DMS 273 (cell line): Measurements from ENCODE around the gene INIP.
"Not testable (repeated sequence)": the region's sequence is repeated elsewhere in the genome, so short reads cannot be mapped to it uniquely, and the experiment has no call there.

ENCODE experiments used
- DNase-seq: peaks from one replicate; lab custom pipeline; 2025; ENCODE audit not compliant: unreplicated experiment; lab: John Stamatoyannopoulos, UW

INIP gene

DNA sequence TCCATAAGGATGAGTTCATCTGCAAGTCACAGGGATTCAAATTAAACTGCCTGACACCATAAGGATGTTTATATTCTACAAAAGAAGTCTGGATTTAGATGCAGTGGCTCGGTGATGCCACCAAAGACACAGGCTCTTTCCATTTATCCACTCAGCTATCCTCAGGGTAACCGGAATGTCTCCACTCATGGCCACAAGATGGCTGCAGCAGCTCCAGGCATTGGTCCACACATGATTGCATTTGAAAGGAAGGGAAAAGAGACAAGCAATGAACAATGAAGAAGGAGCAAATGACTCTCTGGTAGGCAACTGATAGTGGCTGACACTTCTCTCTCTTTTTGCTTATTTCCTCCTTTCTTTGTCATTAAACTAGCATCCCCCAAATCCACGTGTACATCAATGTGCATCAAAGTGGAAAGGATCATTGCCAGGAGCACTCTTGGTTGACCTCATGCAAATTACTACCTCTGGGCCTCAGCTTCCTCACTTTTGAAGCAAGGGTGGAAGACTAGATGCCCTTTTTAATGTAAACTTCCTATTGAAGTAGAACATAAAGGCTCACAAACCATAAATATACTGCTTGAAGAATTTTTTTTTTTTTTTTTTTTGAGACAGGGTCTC, 25.4 kb upstream of the INIP start:
- DNase-seq: no peak

DNA sequence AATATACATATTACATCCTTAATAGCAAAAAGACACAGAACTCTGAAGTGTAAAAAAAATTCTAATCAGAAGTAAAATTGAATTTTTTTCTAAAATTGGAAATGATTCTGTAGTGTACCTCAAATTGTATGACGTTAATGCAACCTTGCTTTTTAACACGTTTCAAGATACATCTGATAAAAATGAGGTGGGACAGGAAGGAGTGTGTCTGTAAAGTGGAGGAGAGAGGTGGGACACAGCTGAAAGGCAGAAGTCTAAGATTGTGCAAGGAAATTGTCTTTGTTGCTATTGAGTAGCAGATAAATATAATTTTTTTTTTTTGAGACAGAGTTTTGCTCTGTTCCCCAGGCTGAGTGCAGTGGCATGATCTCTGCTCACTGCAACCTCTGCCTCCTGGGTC, 17.0 kb upstream of the INIP start:
- DNase-seq: no peak

DNA sequence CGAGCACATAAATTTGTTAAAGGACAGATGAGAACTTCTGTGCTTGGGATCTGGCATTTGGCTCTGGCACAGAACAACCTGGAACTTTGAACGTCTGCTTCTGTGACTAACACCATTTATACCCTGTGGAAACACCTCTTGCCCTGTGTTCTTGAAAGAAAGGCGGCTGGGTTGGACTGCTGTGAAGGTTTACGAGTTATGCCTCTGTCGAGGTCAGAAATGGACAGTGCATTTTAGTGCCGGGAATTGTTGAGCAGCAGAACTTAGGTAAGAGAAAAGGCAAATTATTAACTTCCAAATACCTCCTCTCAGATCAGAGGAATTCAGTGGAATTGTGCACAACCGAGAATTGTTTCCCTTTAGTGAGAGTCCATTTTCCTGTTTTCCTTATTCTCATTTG, 14.1 kb upstream of the INIP start:
- no peak for DNase-seq

DNA sequence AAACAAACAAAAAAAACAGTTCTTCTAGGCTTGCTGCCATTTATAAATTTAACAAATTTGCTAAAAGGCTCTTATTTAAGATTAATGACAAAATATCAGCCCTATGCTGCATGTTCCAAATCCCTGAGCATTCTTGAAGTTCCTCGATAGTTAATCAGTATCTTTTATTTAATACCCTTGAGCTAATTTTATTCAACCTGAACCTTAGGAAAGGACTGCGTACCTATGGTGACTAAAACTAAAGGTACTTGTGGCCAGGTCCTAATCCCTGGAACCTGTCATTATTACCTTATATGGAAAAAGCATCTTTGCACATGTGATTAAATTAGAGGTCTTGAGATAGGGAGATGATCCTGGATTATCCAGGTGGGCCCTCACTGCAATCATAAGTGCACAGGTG, 10.5 kb upstream of the INIP start:
- DNase-seq: no peak

DNA sequence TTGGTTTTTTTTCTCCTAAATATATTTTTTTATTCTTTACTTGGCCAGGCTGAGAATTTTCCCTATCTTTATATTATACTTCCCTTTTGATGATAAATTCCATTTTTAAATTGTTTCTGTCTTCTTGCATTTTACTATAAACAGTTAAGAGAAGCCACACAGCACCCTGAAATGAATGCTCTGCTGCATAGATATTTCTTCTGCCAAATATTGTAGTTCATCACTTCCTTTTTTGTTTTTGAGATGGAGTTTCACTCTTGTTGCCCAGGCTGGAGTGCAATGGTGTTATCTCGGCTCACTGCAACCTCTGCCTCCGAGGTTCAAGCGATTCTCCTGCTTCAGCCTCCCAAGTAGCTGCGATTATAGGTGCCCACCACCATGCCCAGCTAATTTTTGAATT, 8.5 kb upstream of the INIP start:
- no peak for DNase-seq

DNA sequence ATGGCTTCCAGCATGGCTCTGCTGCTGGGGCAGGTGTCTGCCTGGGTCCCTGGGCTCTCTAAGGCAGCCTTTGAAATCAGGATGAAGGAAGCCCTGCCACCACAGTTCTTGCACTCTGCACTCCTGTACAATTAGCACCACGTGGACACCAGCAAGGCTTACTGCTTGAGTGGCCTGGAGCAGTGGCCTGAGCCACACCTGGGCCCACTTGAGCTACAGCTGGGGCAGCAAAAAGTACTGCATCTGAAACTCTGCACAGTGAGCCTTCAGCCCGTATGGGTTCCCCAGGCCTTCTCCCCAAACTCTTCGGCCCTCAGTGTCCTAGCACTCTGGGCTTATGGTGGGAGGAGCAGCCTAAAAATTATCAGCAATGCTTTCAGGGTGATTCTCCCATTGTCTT, 8.0 kb upstream of the INIP start:
- no peak for DNase-seq

DNA sequence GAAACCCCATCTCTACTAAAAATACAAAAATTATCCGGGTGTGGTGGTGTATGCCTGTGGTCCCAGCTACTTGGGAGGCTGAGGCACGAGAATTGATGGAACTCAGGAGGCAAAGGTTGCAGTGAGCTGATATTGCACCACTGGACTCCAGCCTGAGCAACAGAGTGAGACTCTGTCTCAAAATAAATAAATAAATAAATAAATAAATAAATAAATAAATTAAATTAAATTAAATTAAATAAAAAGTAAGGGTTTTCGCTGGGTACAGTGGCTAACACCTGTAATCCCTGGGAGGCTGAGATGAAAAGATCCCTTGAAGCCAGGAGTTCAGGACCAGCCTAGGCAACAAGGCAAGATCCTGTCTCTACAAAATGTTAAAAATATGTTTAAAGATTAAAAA, 4.8 kb upstream of the INIP start:
- DNase-seq: not testable (repeated sequence)

DNA sequence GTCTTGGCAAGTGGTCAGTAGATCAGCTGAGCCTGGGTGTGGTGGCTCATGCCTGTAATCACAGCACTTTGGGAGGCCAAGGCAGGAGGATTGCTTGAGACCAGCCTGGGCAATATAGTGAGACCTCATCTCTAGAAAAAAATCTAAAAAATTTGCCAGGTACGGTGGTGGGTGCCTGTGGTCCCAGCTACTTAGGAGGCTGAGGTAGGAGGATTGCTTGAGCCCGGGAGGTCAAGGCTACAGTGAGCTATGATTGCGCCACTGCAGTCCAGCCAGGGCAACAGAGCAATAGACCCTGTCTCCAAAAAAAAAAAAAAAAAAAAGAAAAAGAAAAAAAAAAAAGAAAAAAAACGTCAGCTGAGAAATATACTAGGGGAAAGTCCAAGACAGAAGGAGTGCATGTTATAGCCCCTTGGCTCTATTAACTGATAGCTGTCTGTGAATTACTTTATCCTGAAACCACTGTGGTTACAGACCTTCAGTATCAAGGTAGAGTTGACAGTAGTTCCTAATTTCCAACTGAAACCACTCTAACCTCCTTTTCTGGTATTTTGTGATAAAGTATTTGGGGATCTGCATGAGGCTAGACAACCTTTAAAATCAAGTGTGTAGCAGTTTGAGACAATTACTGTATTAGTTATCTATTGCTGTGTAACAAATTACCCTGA, 2.3 kb upstream of the INIP start:
- no peak for DNase-seq

DNA sequence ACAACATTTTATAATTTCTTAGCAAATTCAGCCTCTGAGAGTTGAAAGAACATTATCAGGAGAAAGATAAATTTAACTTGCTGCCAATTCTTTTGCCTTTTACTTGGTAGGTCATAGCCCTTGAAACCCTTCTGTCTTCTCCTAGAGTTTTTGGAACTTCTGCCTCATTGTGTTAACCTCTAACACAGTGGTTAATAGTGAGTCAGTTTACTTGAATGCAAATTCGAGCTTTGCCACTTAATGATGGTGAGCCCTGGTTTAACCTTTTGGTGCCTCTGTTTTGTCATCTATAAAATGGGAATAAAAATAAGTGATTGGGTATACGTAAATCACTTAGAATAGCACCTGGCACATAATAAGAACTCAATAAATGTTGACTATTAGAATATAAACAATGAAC, 1.8 kb upstream of the INIP start:
- DNase-seq: no peak

DNA sequence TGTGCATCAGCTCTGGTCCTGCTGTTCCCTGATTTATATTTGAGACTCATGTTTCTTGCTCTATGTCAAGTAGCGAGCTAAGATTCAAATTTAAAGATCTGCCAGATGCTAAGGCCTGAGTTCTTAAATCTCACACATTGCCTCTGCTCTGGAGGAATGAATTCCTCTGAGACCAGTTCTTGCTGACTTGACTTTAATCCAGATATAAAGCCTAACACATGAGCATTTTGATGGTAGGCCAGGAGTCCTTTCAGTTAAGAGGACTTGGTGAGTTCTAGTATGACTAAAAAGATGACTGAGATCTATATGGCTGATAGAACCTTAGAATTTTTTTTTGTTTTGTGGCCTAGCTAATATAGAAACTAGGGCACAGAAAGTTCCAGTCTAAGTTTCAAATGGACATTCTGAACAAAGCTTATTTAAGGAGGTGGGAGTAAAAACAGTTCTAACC, 1.3 kb upstream of the INIP start:
- peak; percentile 35 for DNase-seq

DNA sequence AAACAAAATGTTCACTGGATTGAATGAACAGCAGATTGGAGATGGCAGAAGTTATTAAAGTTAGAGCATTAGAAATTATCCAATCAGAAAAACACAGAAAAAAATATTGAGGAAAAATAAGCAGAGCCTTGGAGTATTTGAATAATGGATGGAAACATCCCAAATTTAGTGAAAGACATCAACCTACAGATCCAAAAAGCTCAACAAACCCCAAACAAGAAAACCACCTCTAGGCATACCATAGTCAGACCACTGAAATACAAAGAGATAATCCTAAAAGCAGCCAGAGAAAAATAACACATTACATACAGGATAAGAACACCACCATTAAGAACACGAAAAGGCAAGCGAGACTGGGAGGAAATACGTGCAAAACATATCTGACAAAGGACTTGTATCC, 5.2 kb downstream of the INIP start:
- DNase-seq: no peak

DNA sequence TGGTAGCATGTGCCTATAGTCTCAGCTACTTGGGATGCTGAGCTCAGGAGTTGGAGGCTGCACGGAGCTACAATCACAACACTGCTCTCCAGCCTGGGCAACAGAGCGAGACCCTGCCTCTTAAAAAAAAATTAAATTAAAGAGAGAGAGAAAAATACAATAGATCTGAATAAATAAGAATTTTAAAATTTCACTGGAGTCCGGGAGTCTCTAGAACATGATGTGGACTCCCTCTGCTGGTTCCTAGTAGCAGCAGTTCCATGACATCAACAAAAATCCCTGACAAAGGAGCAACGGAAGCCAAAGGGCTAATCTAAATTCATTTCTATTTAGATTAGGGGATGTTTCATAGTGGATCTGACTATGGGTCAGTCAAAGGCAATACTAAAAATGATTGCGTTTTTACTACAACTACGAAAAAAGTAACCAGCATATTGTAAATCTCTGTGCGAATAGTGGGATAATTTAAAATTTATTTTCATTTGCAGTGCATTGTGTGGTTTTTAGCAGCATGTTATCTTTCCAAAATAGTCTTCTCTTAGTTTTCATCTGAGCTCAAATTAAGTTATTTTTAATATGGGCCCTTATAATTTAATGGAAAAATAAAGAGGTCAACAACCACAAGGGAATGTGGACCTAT, 6.7 kb downstream of the INIP start:
- peak; percentile 47 for DNase-seq

DNA sequence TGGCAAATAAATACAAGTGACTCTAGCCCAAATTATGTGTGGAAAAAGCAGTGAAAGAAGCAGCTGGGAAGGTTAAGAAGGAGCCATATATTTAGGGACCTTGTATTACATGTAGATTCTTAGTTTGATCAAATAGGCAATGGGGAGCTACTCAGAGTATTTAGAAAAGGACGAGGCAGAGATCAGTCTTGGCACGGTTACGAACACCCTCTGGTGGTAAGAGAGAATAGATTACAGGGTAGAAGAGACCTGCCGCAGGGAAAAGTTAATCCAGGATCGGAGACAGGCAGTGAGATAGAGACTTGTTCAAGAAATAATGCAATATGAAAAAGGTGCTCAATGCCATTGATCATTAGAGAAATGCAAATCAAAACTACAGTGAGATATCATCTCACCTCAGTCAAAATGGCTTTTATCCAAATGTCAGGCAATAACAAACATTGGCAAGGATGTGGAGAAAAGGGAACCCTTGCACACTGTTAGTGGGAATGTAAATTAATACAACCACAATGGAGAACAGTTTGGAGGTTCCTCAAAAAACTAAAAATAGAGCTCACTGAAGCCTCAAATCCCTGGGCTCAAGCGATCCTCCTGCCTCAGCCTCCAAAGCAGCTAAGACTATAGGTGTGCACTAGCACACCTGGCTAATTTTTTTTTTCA, 12.0 kb downstream of the INIP start:
- peak; percentile 61 for DNase-seq

DNA sequence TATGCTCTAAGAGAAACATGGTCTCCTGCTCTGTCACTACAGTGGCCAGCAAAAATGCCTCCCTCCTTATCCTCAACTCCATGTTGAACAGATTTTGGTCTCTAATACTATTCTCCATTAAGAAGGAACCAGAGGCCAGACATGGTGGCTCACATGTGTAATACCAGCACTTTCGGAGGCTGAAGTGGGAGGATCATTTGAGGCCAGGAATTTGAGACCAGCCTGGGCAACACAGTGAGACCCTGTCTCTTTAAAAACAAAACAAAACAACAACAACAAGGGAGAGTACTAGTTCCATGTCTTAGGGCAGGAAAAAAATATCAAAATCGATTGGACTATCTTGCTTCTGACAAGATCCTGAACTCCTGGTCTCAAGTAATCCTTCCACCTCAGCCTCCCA, 14.6 kb downstream of the INIP start:
- no peak for DNase-seq

DNA sequence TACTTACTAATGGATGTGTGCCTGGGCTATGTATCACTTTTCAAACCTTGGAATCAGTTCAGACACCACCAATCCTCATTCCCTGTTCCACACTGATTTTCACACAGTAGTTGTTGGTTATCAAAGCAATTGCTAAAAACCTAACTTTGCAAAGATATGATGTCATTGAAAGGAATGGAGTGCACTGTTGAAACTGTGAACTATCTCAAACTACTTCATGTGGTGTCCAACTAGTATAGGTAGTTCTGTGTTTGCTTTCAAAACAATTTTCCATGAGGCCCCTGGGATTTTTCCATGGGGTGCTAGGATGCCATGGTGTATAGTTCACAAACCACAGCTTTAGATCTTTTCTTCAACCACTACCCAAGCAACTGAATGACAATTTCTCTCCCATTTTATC, 17.8 kb downstream of the INIP start:
- no peak for DNase-seq

DNA sequence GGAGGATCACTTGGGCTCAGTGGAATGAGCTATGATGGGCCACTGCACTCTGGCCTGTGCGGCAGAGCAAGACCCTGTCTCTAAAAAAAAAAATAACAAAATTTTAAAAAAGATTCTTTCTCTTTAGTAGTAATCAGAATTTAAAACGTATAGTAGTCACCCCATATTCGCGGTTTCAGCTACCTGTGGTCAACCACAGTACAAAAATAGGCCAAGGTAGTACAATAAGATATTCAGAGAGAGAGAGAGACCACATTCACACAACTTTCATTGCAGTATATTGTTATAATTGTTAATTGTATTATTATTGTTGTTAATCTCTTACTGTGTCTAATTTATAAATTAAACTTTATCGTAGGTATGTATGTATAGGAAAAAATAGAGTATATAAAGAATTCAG, 18.7 kb downstream of the INIP start:
- DNase-seq: no peak

DNA sequence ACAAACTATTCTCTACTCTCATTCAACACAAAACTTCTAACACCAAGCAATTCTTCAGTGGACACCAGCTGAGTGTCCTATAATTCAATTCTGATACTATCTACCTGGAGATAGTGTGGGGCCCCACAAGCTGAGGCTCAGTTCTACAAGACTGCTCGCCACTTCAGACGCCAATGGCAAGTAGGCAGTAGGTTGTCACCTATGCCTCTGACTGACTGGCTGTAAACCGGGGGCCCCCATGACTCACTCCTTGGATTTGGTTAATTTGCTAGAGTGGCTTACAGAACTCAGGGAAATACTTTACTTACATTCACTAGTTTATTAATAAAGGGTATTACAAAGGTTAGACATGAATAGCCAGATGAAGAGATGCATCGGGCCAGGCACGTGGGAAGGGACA, 21.5 kb downstream of the INIP start:
- DNase-seq: no peak

DNA sequence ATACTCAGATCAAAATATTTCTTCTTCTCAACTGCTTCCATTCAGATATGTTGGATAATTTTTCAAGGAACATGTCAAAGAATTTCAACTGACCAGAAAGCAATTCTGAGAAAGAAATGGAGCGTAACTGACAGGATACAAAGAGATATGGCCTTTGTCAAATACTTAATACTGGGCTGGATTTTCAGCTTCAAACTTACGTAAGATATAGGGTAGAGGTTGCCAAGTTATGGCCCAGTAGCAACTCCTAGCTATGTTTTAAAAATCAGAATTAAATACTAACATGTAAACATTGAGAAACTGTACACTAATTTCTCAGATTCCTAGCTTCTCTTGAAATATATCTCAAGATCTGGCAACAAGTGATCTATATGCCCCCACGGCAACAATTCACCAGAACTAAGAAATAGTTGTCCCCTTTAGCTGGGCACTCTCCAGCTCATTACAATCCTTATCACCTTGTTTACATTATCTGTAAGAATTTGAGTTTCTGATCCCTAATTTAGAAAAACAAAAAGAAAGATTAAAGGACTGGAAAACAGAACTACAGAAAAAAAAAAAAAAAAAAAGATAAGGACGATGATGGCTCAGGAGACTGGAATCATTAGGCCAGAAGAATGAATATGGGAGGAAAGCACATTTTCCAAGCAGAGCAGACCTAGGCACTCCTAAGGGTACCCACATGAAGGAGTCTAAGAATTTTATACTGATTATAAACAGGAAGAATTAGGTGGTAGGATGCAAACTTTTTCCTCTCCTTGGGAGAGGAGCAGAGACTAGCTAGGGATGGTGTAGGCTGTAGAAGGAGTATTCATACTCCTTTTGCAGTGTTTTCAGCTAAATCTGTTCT, 23.0 kb downstream of the INIP start:
- DNase-seq: no peak

DNA sequence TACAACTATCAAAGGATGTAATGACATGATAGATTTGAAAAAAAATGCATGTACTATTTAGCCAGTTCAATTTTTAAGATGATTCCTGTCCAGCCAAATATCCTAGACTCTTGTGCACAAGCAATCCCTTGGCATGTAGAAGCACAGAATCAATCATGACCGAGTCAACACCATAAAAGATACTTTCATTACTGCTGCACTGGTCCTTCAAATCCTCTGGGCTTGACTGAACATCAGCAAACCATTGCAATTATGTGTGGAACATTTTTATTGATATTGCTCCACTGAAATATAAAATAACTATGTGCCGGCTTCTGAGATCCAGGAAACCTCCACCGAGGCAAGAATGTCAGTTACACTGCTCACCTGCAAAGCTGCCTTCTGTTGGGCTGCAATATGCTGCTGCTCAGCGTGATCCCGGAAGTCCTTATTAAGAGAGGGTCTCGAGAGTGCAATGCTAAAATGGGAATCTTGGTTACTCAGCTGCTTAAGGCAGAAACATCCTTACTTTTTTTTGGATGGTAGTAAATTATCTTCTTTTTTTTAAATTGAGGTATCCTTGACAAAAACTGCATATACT, 28.7 kb downstream of the INIP start:
- no peak for DNase-seq

DNA sequence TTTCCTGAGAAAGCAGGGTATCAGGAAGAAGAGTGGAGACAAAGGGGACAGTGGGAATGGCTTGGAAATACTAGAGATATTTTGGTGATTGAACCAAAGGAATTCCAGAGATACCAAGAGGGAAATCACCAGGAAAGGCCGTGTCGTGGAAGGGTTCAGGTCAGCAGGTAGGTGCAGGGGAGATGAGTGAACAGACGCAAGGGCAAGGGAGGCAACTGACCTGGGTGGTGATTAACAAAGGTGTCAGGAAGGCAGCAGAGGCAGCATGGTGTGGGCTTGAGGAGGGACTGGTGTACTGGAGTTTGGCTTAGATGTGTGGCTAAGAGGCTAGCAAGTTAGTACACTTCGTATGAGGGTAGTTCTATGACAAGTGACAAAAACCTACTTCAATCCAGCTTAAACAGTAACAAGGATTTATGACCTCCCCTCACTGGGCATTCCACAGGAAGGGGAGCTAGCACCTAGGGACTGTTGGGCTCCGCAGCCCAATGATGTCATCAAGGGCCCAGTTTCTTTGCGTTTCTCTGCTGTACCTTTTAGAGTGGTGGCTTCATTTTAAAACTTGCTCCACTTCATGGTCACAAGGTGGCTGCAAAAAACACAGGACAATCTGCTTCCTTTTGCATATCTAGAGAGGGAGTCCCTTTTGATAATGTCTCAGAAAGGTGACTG, 37.0 kb downstream of the INIP start:
- DNase-seq: no peak
